OCI-LY1 (cell line): ENCODE data around the gene LRP8.

ENCODE experiments used
- H2AFZ ChIP-seq: fragments of 200-600 bp; sonication (generic), shearing (Covaris generic); 2 replicates; pipeline ENCODE4 v1.6.0; 2014; ENCODE audit warnings: antibody characterized with exemption, mild to moderate bottlenecking, low read length
- H3F3A ChIP-seq: fragments of 200-600 bp; sonication (generic), shearing (Covaris generic); 2 replicates; pipeline ENCODE4 v1.6.0; 2014; ENCODE audit warnings: mild to moderate bottlenecking, antibody characterized with exemption, low read length, moderate library complexity; ENCODE audit not compliant: insufficient read depth
- H3K27ac ChIP-seq: fragments of 200-600 bp; sonication (generic); 2 replicates; pipeline ENCODE4 v1.5.1; 2014; ENCODE audit warnings: low read length, mixed run types, mild to moderate bottlenecking, low read depth; ENCODE audit not compliant: poor library complexity, severe bottlenecking
- H3K27me3 ChIP-seq: fragments of 200-600 bp; sonication (generic); 2 replicates; pipeline ENCODE4 v1.6.0; 2014; ENCODE audit warnings: antibody characterized with exemption, mild to moderate bottlenecking, low read length, moderate library complexity; ENCODE audit not compliant: insufficient read depth
- H3K36me3 ChIP-seq: fragments of 200-600 bp; sonication (generic); 2 replicates; pipeline ENCODE4 v1.6.1; 2014; ENCODE audit warnings: mild to moderate bottlenecking, antibody characterized with exemption, low read length, moderate library complexity, mixed read lengths; ENCODE audit not compliant: insufficient read depth
- H3K4me1 ChIP-seq: fragments of 200-600 bp; sonication (generic); 2 replicates; pipeline ENCODE4 v1.5.1; 2014; ENCODE audit warnings: mild to moderate bottlenecking, low read length, moderate library complexity; ENCODE audit not compliant: insufficient read depth, severe bottlenecking
- H3K4me2 ChIP-seq: fragments of 200-600 bp; sonication (generic), shearing (Covaris generic); 2 replicates; pipeline ENCODE4 v1.6.1; 2014; ENCODE audit warnings: low read length
- H3K4me3 ChIP-seq: fragments of 200-600 bp; sonication (generic); 2 replicates; pipeline ENCODE4 v1.5.1; 2014; ENCODE audit warnings: low read length, low read depth, mild to moderate bottlenecking, mixed read lengths; ENCODE audit not compliant: poor library complexity, severe bottlenecking
- H3K79me2 ChIP-seq: fragments of 200-600 bp; shearing (Covaris generic); 2 replicates; pipeline ENCODE4 v1.6.1; 2016; ENCODE audit warnings: mixed run types, low read length, mixed read lengths; ENCODE audit not compliant: insufficient read depth
- H3K9ac ChIP-seq: fragments of 200-600 bp; sonication (generic), shearing (Covaris generic); 2 replicates; pipeline ENCODE4 v1.6.1; 2014; ENCODE audit warnings: mild to moderate bottlenecking, low read length, mixed read lengths
- H3K9me2 ChIP-seq: fragments of 200-600 bp; sonication (generic), shearing (Covaris generic); 2 replicates; pipeline ENCODE4 v1.6.1; 2014; ENCODE audit warnings: low read depth, mild to moderate bottlenecking, low read length, mixed read lengths
- H3K9me3 ChIP-seq: fragments of 200-600 bp; shearing (Covaris generic); 2 replicates; pipeline ENCODE4 v1.6.1; 2014; ENCODE audit warnings: low read length, mixed read lengths
- H4K20me1 ChIP-seq: fragments of 200-600 bp; sonication (generic), shearing (Covaris generic); 2 replicates; pipeline ENCODE4 v1.6.0; 2016; ENCODE audit warnings: mild to moderate bottlenecking, low read length; ENCODE audit not compliant: insufficient read depth
- EZH2 ChIP-seq: fragments of 200-600 bp; sonication (generic), shearing (Covaris generic); IDR thresholded peaks from 2 replicates; pipeline ENCODE4 v1.8.0; 2017; ENCODE audit warnings: borderline replicate concordance, mixed run types, mild to moderate bottlenecking, antibody characterized with exemption, low read length, moderate library complexity, mixed read lengths
- TF ChIP-seq, protein P1 (sequence below): fragments of 200-600 bp; sonication (generic), shearing (Covaris generic); IDR thresholded peaks from 2 replicates; pipeline ENCODE4 v1.5.1; 2017; ENCODE audit warnings: mild to moderate bottlenecking, antibody characterized with exemption, low read length, moderate library complexity, mixed read lengths

Gene LRP8

DNA sequence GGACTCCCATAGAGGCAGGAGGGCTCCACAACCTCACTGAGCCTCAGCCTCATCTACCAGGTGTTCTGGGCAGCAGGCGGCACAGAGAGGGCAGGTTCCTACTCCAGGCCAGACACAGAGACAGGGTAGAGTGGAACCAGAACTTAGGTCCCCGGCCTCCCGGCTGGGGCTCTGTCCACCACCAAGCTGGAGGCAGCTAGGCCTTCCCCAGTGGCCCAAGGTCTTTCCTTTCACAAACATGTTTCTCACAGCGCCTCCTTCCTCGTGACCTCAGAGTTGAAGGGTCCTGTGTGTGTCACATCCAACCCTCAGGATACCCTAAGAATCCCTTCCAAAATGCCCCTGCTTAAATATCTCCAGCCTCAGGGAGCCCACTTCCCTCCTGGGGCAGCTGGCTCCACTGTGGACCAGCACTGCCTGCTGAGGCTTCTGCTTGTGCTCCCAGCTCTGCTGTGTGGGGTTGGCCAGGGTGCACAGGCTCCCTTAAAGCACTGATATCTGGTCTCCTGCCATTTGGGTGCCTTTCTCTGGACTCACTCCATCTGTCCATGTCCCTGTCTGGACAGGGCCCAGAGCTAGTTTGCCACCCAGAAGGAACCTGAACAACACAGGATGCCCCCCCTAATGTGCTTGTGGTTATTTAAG is 56.3 kb downstream of the LRP8 start:
- no peak overlapping the region for H3K27ac ChIP-seq
- no peaks in the 10 kb centered on the region for H3K9me3 ChIP-seq
- H3K27me3 ChIP-seq: no peaks in the 10 kb centered on the region
- H3K4me1 ChIP-seq: no peaks in the 10 kb centered on the region
- H3K9ac ChIP-seq: no peak overlapping the region
- no peak overlapping the region for H3K4me2 ChIP-seq
- no peak overlapping the region for H2AFZ ChIP-seq
- H3K79me2 ChIP-seq: no peaks in the 10 kb centered on the region
- no peak overlapping the region for H3K4me3 ChIP-seq
- peaks cover 91% of the 10 kb centered on the region for H3K36me3 ChIP-seq
- H4K20me1 ChIP-seq: no peaks in the 10 kb centered on the region
- no peaks in the 10 kb centered on the region for H3F3A ChIP-seq
- no peak for TF ChIP-seq EZH2
- H3K9me2 ChIP-seq: no peaks in the 10 kb centered on the region

DNA sequence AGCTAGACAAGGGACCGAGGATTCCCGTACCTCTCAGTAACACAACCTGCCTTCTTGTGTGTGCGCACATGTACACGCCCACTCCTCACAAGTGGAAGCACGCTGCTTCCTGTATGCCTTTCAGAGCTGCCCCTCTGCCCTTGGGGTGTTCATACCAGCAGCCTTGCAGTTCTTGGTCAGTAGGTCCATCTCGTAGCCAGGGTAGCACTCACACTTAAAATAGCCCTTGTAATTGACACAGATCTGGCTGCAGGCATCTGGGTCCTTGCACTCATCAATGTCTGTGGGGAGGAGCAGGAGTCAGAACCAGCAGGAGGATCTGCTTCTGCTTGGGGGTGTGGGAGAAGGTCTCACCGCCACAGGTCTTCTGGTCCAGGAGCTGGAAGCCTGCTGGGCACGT is 57.0 kb downstream of the LRP8 start:
- Histone ChIP-seq H3F3A (no peaks in the 10 kb centered on the region), H3K27ac (no peak overlapping the region), H4K20me1 (no peaks in the 10 kb centered on the region), H3K79me2 (no peaks in the 10 kb centered on the region), H3K4me2 (no peak overlapping the region), H3K9me2 (no peaks in the 10 kb centered on the region), H3K36me3 (peaks cover 95% of the 10 kb centered on the region), H3K9ac (no peak overlapping the region), H3K9me3 (no peaks in the 10 kb centered on the region), H3K4me1 (no peaks in the 10 kb centered on the region), H2AFZ (no peak overlapping the region), H3K27me3 (no peaks in the 10 kb centered on the region), H3K4me3 (no peak overlapping the region)
- TF ChIP-seq, protein P1, sequence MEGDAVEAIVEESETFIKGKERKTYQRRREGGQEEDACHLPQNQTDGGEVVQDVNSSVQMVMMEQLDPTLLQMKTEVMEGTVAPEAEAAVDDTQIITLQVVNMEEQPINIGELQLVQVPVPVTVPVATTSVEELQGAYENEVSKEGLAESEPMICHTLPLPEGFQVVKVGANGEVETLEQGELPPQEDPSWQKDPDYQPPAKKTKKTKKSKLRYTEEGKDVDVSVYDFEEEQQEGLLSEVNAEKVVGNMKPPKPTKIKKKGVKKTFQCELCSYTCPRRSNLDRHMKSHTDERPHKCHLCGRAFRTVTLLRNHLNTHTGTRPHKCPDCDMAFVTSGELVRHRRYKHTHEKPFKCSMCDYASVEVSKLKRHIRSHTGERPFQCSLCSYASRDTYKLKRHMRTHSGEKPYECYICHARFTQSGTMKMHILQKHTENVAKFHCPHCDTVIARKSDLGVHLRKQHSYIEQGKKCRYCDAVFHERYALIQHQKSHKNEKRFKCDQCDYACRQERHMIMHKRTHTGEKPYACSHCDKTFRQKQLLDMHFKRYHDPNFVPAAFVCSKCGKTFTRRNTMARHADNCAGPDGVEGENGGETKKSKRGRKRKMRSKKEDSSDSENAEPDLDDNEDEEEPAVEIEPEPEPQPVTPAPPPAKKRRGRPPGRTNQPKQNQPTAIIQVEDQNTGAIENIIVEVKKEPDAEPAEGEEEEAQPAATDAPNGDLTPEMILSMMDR: no peak
- no peak for TF ChIP-seq EZH2

DNA sequence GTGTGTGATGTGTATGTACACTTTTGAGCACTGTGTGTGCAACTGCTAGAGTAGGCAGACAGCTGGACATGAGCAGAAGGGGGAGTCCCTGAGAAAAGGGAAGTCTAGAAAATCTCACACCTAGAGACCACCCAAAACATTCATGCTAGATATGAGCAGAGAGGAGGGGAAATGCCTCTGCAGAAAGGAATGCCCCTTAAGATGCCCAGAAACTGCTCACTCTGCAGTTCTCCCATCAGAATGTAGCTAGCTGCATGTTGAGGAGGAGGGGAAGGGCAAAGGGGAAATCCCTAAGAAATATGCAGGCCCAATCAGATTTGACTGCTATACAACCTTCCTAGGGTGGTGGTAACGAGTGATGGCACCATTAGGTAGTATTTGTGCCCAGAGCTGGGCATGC is 57.8 kb downstream of the LRP8 start:
- TF ChIP-seq, protein P1: no peak
- no peak for TF ChIP-seq EZH2
- H4K20me1 ChIP-seq: no peaks in the 10 kb centered on the region
- H3K27me3 ChIP-seq: no peaks in the 10 kb centered on the region
- no peak overlapping the region for H3K4me3 ChIP-seq
- no peaks in the 10 kb centered on the region for H3F3A ChIP-seq
- no peak overlapping the region for H2AFZ ChIP-seq
- no peaks in the 10 kb centered on the region for H3K4me1 ChIP-seq
- H3K4me2 ChIP-seq: no peak overlapping the region
- H3K9ac ChIP-seq: no peak overlapping the region
- H3K9me2 ChIP-seq: no peaks in the 10 kb centered on the region
- no peaks in the 10 kb centered on the region for H3K9me3 ChIP-seq
- no peaks in the 10 kb centered on the region for H3K79me2 ChIP-seq
- H3K27ac ChIP-seq: no peak overlapping the region
- H3K36me3 ChIP-seq: peaks cover 95% of the 10 kb centered on the region

DNA sequence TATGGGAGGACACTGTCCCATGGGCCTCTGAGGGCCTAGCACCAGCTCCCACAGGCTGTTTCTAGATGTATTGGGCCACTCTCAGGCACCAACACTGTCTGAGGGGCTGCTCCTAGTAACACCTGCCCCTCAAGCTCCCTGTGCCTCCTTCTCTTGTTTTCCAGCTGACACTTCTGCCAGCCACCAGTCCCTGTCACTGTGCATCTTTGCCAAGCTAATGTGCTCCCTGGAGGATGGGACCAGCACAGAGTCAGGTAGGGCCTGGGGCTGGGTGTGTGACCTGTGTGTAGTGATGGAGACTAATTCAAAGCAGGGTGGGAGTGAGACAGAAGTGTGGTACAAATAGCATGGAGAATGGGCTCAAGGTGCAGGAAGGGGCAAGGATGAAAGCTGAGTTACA is 60.1 kb downstream of the LRP8 start:
- no peak overlapping the region for H2AFZ ChIP-seq

More for the DNA sequence above, 60.1 kb downstream of the LRP8 start:
- Histone ChIP-seq H3K9me3 (no peaks in the 10 kb centered on the region), H3K79me2 (no peaks in the 10 kb centered on the region), H3F3A (no peaks in the 10 kb centered on the region), H3K36me3 (peaks cover 95% of the 10 kb centered on the region), H4K20me1 (no peaks in the 10 kb centered on the region), H3K4me2 (no peak overlapping the region), H3K27ac (no peak overlapping the region), H3K27me3 (no peaks in the 10 kb centered on the region), H3K4me1 (no peaks in the 10 kb centered on the region), H3K9ac (no peak overlapping the region), H3K9me2 (no peaks in the 10 kb centered on the region), H3K4me3 (no peak overlapping the region)
- TF ChIP-seq, protein P1: no peak
- TF ChIP-seq EZH2: no peak
